ENCODE measurements around the gene GPR78.

GPR78 gene

GRCh38 chr4:8546766-8547107 lies 33.5 kb upstream of the GPR78 start:
- no peak for DNase-seq (ENCODE audit: low read depth in 2 of 2)

DNA sequence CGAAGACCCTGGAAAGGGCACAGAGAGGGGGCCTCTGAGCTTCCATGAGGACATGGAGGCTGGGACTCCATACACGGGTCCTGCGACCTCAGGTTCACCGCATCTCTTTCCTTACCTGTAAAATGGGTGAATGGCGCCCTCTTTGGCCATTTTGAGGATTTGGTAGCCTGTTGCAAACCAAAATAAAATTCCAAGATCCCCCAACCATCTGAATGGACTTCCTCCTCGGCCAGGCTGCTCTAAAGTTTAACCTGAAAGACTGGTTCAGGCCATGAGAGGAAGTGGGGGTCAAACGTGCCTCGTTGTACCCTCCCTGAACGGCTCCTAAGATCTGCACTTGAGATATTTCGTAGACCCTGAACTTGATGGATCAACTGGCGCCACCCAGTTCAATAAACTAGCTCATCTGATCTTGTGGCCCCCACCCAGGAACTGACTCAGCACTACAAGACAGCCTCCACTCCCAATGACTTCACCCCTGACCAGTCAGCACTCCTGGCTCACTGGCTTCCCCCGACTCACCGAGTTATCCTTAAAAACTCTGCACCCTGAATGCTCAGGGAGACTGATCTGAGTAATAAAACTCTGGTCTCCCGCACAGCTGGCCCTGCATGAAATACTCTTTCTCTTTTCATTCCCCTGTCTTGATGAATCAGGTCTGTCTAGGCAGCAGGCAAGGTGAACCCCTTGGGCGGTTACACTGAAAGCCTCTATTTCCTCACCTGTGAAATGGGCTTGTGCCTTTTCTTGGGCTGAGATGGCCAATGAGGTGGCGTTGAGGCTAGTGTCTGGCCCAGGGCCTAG lies 32.9 kb upstream of the GPR78 start:
- DNase-seq (ENCODE audit: low read depth in 2 of 2): no peak

GRCh38 chr4:8547912-8548730 lies 32.1 kb upstream of the GPR78 start:
- DNase-seq (ENCODE audit: low read depth in 2 of 2): no peak

- DNase-seq (ENCODE audit: low read depth in 2 of 2): no peak
Observed at GRCh38 chr4:8548731-8549351, 31.4 kb upstream of the GPR78 start.

- no peak for DNase-seq (ENCODE audit: low read depth in 2 of 2)
Observed at GRCh38 chr4:8549352-8549931, 30.8 kb upstream of the GPR78 start.

- DNase-seq (ENCODE audit: low read depth in 2 of 2): no peak
Observed at GRCh38 chr4:8550691-8551090, 29.5 kb upstream of the GPR78 start.

DNA sequence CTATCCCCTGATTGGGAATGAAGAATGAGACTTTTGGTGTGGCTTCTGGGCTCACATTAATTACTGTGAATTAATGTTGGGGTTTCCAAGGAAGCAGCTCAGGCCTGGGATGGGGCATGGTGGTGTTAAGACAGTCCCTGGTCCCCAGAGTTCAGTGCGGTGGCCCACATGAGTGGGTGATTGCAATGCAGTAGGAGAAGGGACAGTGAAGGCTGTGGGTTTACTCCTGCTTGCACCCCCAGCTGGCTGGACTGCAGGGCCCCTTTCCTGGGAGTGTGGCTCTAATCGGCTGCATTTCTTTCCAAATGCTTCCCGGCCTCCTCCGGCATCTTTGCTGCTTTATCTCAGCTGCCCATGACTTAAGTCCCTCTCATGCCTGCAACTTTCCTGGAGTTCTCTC lies 28.2 kb upstream of the GPR78 start:
- DNase-seq (ENCODE audit: low read depth in 2 of 2): no peak

DNA sequence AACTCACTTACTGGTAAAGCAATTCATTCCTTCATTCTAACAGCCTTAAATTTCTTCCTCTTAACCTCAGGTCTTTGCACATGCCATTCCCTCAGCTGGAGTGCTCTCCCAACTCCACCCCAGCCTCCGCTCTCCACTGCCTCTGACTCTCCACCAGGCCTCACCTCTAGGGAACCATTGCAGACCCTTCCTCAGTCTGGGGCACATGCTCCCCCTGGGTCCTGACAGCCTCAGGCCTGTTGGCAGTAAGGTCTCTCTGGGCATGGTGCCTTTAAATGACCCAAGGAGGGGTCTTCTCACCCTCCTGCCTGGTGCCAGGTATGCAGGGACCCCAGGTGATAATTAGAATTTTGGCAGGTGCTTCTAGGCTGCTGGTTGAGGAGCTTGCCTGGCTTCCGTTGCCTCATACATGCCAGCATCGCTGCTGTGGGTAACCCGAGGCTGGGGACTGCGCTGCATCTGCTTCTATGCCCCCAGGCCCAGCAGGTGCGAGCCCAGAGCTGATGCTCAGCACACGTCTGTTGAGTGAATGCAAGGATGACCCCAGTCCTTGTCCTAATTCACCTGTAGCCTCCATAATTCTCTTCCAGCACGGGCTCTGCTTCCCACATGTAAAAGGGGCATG lies 27.5 kb upstream of the GPR78 start:
- no peak for DNase-seq (ENCODE audit: low read depth in 2 of 2)

DNA sequence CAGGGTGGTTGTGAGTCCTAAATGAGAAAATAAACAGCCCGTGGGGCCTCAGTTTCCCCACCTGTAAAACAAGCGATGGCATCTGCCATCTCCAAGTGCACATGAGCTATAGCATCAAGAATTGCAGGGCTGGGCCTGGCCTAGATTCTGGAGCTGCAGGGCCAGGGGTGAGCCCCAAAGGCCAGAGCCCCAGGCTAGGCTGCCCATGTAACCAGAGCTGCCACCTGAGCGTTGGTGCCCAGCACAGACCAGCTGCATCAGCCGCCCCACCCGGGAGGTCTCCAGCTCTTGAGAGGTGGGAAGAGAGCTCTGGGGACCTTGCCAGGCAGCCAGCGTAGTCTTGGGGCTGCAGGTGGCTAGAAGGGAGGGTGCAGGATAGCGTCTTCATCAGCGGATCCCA lies 27.0 kb upstream of the GPR78 start:
- DNase-seq (ENCODE audit: low read depth in 2 of 2): no peak

GRCh38 chr4:8553991-8554405 lies 26.2 kb upstream of the GPR78 start:
- no peak for DNase-seq (ENCODE audit: low read depth in 2 of 2)

GRCh38 chr4:8554555-8555100 lies 25.6 kb upstream of the GPR78 start:
- DNase-seq (ENCODE audit: low read depth in 2 of 2): no peak

GRCh38 chr4:8555716-8556115 lies 24.5 kb upstream of the GPR78 start:
- no peak for DNase-seq (ENCODE audit: low read depth in 2 of 2)

GRCh38 chr4:8556341-8557150 lies 23.6 kb upstream of the GPR78 start:
- DNase-seq (ENCODE audit: low read depth in 2 of 2): no peak

- no peak for DNase-seq (ENCODE audit: low read depth in 2 of 2)
Observed at GRCh38 chr4:8557151-8558076, 22.8 kb upstream of the GPR78 start.

DNA sequence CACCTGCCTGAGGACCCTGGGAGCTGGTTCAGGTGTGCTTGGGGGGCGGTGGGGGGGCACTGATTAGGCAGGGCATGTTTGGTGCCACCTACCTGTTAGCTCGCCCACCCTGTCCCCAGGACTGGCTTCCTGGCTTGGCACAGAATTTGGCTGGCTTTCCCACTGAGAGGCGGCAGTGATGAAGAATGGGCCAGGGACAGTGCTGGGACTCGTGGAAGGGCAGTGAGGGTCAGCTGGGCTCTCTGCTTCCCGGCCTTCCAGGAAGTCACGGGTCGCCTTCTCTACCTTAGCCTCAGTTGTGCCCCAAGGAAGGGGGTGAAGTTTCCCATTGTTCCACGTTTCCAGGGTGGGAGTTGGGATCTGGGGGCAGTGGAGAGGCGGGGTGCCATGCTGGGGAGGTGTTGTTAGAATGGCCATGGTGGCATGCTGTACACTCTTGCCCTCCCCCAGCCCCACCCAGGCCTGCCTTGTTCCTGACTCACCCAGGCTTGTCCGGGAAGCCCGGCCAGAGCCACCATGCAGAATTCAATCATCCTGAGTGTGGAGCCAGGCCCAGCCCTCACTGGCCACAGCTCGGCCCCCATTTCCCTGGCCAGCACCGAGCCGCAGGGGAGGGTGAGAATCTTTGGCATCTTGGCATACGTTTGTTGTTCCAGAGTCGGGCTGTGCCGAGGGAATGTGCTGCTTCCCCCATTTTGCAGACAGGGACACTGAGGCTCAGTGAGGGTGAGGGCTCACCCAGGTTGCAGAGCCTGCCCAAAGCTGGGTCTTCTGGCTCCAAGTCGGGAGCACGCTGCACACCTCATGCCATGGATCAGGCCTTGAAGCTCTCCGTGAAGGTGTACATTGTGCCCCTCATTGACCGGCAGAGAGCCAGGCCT lies 21.9 kb upstream of the GPR78 start:
- no peak for DNase-seq (ENCODE audit: low read depth in 2 of 2)

GRCh38 chr4:8559011-8559410 lies 21.2 kb upstream of the GPR78 start:
- DNase-seq (ENCODE audit: low read depth in 2 of 2): no peak

GRCh38 chr4:8559524-8560264 lies 20.5 kb upstream of the GPR78 start:
- DNase-seq (ENCODE audit: low read depth in 2 of 2): no peak
